Neural progenitor cell (in vitro differentiated cells): Measurements from ENCODE around the gene ERBB4. TPM values are rescaled to one million over a fixed set of nuclear protein-coding genes. Genes with fewer than 3 reads are reported as not detected.

ENCODE experiments used
- DNase-seq: peaks from one replicate; pipeline ENCODE4 v3.0.0-alpha.2; 2016; ENCODE audit warnings: low spot score
- H2AFZ ChIP-seq: fragments of 200-600 bp; sonication (generic); replicated peaks from 2 replicates; pipeline ENCODE4 v1.6.1; 2016; ENCODE audit warnings: antibody characterized with exemption
- H3F3A ChIP-seq: fragments of 200-600 bp; sonication (generic); 2 replicates; pipeline ENCODE4 v1.6.1; 2016; ENCODE audit warnings: antibody characterized with exemption, low read depth
- H3K27ac ChIP-seq: fragments of 200-600 bp; sonication (generic); 2 replicates; pipeline ENCODE4 v1.5.1; 2016; ENCODE audit warnings: mild to moderate bottlenecking
- H3K27me3 ChIP-seq: fragments of 200-600 bp; sonication (generic); 2 replicates; pipeline ENCODE4 v1.6.1; 2016; ENCODE audit warnings: mild to moderate bottlenecking, moderate library complexity
- H3K36me3 ChIP-seq: fragments of 200-600 bp; sonication (generic); 2 replicates; pipeline ENCODE4 v1.5.1; 2016
- H3K4me1 ChIP-seq: fragments of 200-600 bp; sonication (generic); 2 replicates; pipeline ENCODE4 v1.6.1; 2016; ENCODE audit warnings: mixed run types
- H3K4me2 ChIP-seq: fragments of 200-600 bp; sonication (generic); 2 replicates; pipeline ENCODE4 v1.6.1; 2016
- H3K4me3 ChIP-seq: fragments of 200-600 bp; sonication (generic); 2 replicates; pipeline ENCODE4 v1.5.1; 2016
- H3K79me2 ChIP-seq: fragments of 200-600 bp; sonication (generic); 2 replicates; pipeline ENCODE4 v1.6.1; 2016; ENCODE audit warnings: low read depth
- H3K9ac ChIP-seq: fragments of 200-600 bp; sonication (generic); 2 replicates; pipeline ENCODE4 v1.6.1; 2016
- H3K9me3 ChIP-seq: fragments of 200-600 bp; sonication (generic); 2 replicates; pipeline ENCODE4 v1.5.1; 2016; ENCODE audit warnings: low read depth
- H4K20me1 ChIP-seq: fragments of 200-600 bp; sonication (generic); 2 replicates; pipeline ENCODE4 v1.6.1; 2016; ENCODE audit warnings: low read depth
- H3K27ac Mint-ChIP-seq: 3 replicates; pipeline ENCODE4 v1.8.0; 2021; ENCODE audit warnings: mixed read lengths
- H3K27me3 Mint-ChIP-seq: 2 replicates; pipeline ENCODE4 v1.8.0; 2022; ENCODE audit warnings: low read depth, mild to moderate bottlenecking, inconsistent platforms, moderate library complexity, mixed read lengths; ENCODE audit not compliant: insufficient read depth
- H3K36me3 Mint-ChIP-seq: 3 replicates; pipeline ENCODE4 v1.8.0; 2021; ENCODE audit warnings: mixed read lengths
- H3K4me1 Mint-ChIP-seq: 3 replicates; pipeline ENCODE4 v1.8.0; 2021; ENCODE audit warnings: mixed read lengths
- H3K4me3 Mint-ChIP-seq: 3 replicates; pipeline ENCODE4 v1.8.0; 2021; ENCODE audit warnings: mild to moderate bottlenecking, moderate library complexity, mixed read lengths
- H3K9me3 Mint-ChIP-seq: 3 replicates; pipeline ENCODE4 v1.8.0; 2020; ENCODE audit warnings: mixed read lengths
- CTCF ChIP-seq: fragments of 200-600 bp; sonication (generic); IDR thresholded peaks from 2 replicates; pipeline ENCODE4 v1.5.1; 2017; ENCODE audit warnings: antibody characterized with exemption, mild to moderate bottlenecking
- EZH2 ChIP-seq: fragments of 200-600 bp; sonication (generic); IDR thresholded peaks from 2 replicates; pipeline ENCODE4 v1.6.1; 2017; ENCODE audit warnings: antibody characterized with exemption, mild to moderate bottlenecking, moderate library complexity
- EZH2phosphoT487 ChIP-seq: fragments of 200-600 bp; sonication (generic); IDR thresholded peaks from 2 replicates; pipeline ENCODE4 v1.6.1; 2017; ENCODE audit warnings: antibody characterized with exemption
- total RNA-seq: library from RNA; depleted of rRNA; stranded (reverse); fragments of >200 nt; gene quantifications from 2 replicates; pipeline ENCODE4 v1.2.3, GENCODE V29; 2015; ENCODE audit warnings: low replicate concordance

ERBB4 gene
- total RNA-seq, 1 donor from 2014 or later = 1.5 TPM

GRCh38 chr2:211963969-211964368, 574.6 kb downstream of the ERBB4 start:
- DNase-seq = no peak
- Histone ChIP-seq H3K9me3 (no peaks in the 10 kb centered on the region), H3K4me2 (no peak overlapping the region), H4K20me1 (no peaks in the 10 kb centered on the region), H3K27ac (no peak overlapping the region), H3K9ac (no peak overlapping the region), H3K79me2 (no peaks in the 10 kb centered on the region), H2AFZ (no peak overlapping the region), H3F3A (no peaks in the 10 kb centered on the region), H3K36me3 (no peaks in the 10 kb centered on the region), H3K4me3 (no peak overlapping the region), H3K4me1 (no peaks in the 10 kb centered on the region), H3K27me3 (no peaks in the 10 kb centered on the region)
- peaks cover 3% of the 10 kb centered on the region for H3K4me1 Mint-ChIP-seq
- no peak overlapping the region for H3K27ac Mint-ChIP-seq
- peaks cover 2% of the 10 kb centered on the region for H3K9me3 Mint-ChIP-seq
- TF ChIP-seq EZH2phosphoT487 (no peak), EZH2 (no peak), CTCF (no peak)
- no peaks in the 10 kb centered on the region for H3K27me3 Mint-ChIP-seq
- no peak overlapping the region for H3K4me3 Mint-ChIP-seq
- H3K36me3 Mint-ChIP-seq = no peaks in the 10 kb centered on the region

GRCh38 chr2:211957799-211958198, 580.8 kb downstream of the ERBB4 start:
- Histone ChIP-seq H4K20me1 (no peaks in the 10 kb centered on the region), H3K79me2 (no peaks in the 10 kb centered on the region), H3K4me1 (no peaks in the 10 kb centered on the region), H3K27ac (no peak overlapping the region), H2AFZ (no peak overlapping the region), H3K9ac (no peak overlapping the region), H3K27me3 (no peaks in the 10 kb centered on the region), H3F3A (no peaks in the 10 kb centered on the region), H3K4me2 (no peak overlapping the region), H3K9me3 (no peaks in the 10 kb centered on the region), H3K36me3 (no peaks in the 10 kb centered on the region), H3K4me3 (no peak overlapping the region)
- no peaks in the 10 kb centered on the region for H3K27me3 Mint-ChIP-seq
- DNase-seq = no peak
- no peak overlapping the region for H3K4me3 Mint-ChIP-seq
- no peaks in the 10 kb centered on the region for H3K36me3 Mint-ChIP-seq
- TF ChIP-seq EZH2 = no peak
- no peak for TF ChIP-seq EZH2phosphoT487
- no peak for TF ChIP-seq CTCF
- peaks cover 3% of the 10 kb centered on the region for H3K9me3 Mint-ChIP-seq
- H3K4me1 Mint-ChIP-seq = peaks cover 3% of the 10 kb centered on the region
- H3K27ac Mint-ChIP-seq = no peak overlapping the region

- TF ChIP-seq EZH2phosphoT487 = no peak
- Histone ChIP-seq H2AFZ (no peak overlapping the region), H3K9me3 (no peaks in the 10 kb centered on the region), H3K4me2 (no peak overlapping the region), H4K20me1 (no peaks in the 10 kb centered on the region), H3F3A (no peaks in the 10 kb centered on the region), H3K79me2 (no peaks in the 10 kb centered on the region), H3K36me3 (no peaks in the 10 kb centered on the region), H3K4me1 (no peaks in the 10 kb centered on the region), H3K27ac (no peak overlapping the region), H3K4me3 (no peak overlapping the region), H3K9ac (no peak overlapping the region), H3K27me3 (no peaks in the 10 kb centered on the region)
- Mint-ChIP-seq H3K27ac (no peak overlapping the region), H3K9me3 (peaks cover 11% of the 10 kb centered on the region), H3K36me3 (peaks cover 2% of the 10 kb centered on the region), H3K4me3 (no peak overlapping the region), H3K27me3 (no peaks in the 10 kb centered on the region), H3K4me1 (no peaks in the 10 kb centered on the region)
- no peak for DNase-seq
These were observed 583.0 kb downstream of the ERBB4 start for GRCh38 chr2:211955648-211956047.

GRCh38 chr2:211948932-211949331, 589.7 kb downstream of the ERBB4 start:
- no peak overlapping the region for H3K9ac ChIP-seq

More at GRCh38 chr2:211948932-211949331, 589.7 kb downstream of the ERBB4 start:
- no peak for TF ChIP-seq EZH2
- no peak for TF ChIP-seq CTCF
- no peak for TF ChIP-seq EZH2phosphoT487
- Histone ChIP-seq H3K36me3 (no peaks in the 10 kb centered on the region), H3K27me3 (no peaks in the 10 kb centered on the region), H3K4me1 (no peaks in the 10 kb centered on the region), H3F3A (no peaks in the 10 kb centered on the region), H3K79me2 (no peaks in the 10 kb centered on the region), H3K4me3 (no peak overlapping the region), H3K27ac (no peak overlapping the region), H2AFZ (no peak overlapping the region), H3K9me3 (no peaks in the 10 kb centered on the region), H3K4me2 (no peak overlapping the region), H4K20me1 (no peaks in the 10 kb centered on the region)
- Mint-ChIP-seq H3K4me3 (no peak overlapping the region), H3K27me3 (no peaks in the 10 kb centered on the region), H3K27ac (no peak overlapping the region), H3K36me3 (peaks cover 4% of the 10 kb centered on the region), H3K9me3 (peaks cover 13% of the 10 kb centered on the region), H3K4me1 (no peaks in the 10 kb centered on the region)
- DNase-seq = no peak
